KMS-11 (cell line): ENCODE measurements around the gene PHGDH.

Source experiments
- H2AFZ ChIP-seq: fragments of 200-600 bp; sonication (generic); 2 replicates; pipeline ENCODE4 v1.6.1; 2016; ENCODE audit warnings: antibody characterized with exemption, mixed run types, low read depth
- H3K27ac ChIP-seq: fragments of 200-600 bp; sonication (generic); 2 replicates; pipeline ENCODE4 v1.6.1; 2016; ENCODE audit warnings: mild to moderate bottlenecking, mixed run types
- H3K27me3 ChIP-seq: fragments of 200-600 bp; sonication (generic); 2 replicates; pipeline ENCODE4 v1.6.1; 2017; ENCODE audit warnings: mild to moderate bottlenecking, low read depth, mixed run types, moderate library complexity; ENCODE audit not compliant: insufficient read depth
- H3K36me3 ChIP-seq: fragments of 200-600 bp; sonication (generic); 2 replicates; pipeline ENCODE4 v1.6.1; 2017; ENCODE audit warnings: mild to moderate bottlenecking, mixed run types; ENCODE audit not compliant: insufficient read depth
- H3K4me1 ChIP-seq: fragments of 200-600 bp; sonication (generic); 2 replicates; pipeline ENCODE4 v1.6.1; 2016; ENCODE audit warnings: mild to moderate bottlenecking, low read depth, mixed run types; ENCODE audit not compliant: poor library complexity, severe bottlenecking
- H3K4me2 ChIP-seq: fragments of 200-600 bp; sonication (generic); 2 replicates; pipeline ENCODE4 v1.7.0; 2016; ENCODE audit warnings: mild to moderate bottlenecking, mixed run types
- H3K4me3 ChIP-seq: fragments of 200-600 bp; sonication (generic); IDR thresholded peaks from 2 replicates; pipeline ENCODE4 v1.6.1; 2017; ENCODE audit warnings: low read depth, low read length, mixed read lengths; ENCODE audit not compliant: insufficient read depth
- H3K79me2 ChIP-seq: fragments of 200-600 bp; sonication (generic); 2 replicates; pipeline ENCODE4 v1.6.1; 2016; ENCODE audit warnings: low read depth, mixed run types; ENCODE audit not compliant: insufficient read depth
- H3K9ac ChIP-seq: fragments of 200-600 bp; sonication (generic); 2 replicates; pipeline ENCODE4 v1.6.1; 2016; ENCODE audit warnings: mild to moderate bottlenecking, mixed run types
- H4K20me1 ChIP-seq: fragments of 200-600 bp; sonication (generic); 2 replicates; pipeline ENCODE4 v1.6.1; 2016; ENCODE audit warnings: mild to moderate bottlenecking, mixed run types; ENCODE audit not compliant: insufficient read depth
- CTCF ChIP-seq: fragments of 200-600 bp; sonication (generic); conservative IDR thresholded peaks from 2 replicates; pipeline ENCODE4 v1.6.1; 2017; ENCODE audit warnings: low read depth, mild to moderate bottlenecking, antibody characterized with exemption, low read length, moderate library complexity, mixed read lengths

Gene PHGDH

DNA sequence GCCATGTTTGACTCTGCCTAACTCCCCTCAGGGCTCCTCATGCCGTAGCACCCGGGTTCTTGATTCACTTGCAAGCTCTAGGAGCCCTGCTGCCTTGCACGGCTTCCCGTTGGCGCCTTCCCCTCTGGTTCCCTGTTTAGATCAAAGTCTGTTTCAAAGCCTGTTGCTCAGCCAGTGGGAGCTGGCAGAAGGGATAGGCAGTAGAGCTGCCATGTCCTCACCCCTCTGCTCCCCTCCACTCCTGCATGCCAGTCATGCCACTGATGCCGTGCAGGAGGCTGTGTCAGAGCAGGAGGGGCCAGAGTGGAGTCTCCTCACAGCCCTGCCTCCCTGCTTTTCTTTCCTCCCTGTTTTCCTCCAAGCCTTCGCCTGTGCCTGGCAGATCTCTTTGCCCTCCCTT lies 30.5 kb downstream of the PHGDH start:
- TF ChIP-seq CTCF: no peak
- Histone ChIP-seq H3K9ac (no peak overlapping the region), H2AFZ (no peak overlapping the region), H3K36me3 (no peaks in the 10 kb centered on the region), H3K27me3 (no peaks in the 10 kb centered on the region), H3K4me2 (no peak overlapping the region), H3K4me3 (no peak overlapping the region), H3K4me1 (peaks cover 17% of the 10 kb centered on the region), H4K20me1 (no peaks in the 10 kb centered on the region), H3K27ac (no peak overlapping the region), H3K79me2 (no peaks in the 10 kb centered on the region)

DNA sequence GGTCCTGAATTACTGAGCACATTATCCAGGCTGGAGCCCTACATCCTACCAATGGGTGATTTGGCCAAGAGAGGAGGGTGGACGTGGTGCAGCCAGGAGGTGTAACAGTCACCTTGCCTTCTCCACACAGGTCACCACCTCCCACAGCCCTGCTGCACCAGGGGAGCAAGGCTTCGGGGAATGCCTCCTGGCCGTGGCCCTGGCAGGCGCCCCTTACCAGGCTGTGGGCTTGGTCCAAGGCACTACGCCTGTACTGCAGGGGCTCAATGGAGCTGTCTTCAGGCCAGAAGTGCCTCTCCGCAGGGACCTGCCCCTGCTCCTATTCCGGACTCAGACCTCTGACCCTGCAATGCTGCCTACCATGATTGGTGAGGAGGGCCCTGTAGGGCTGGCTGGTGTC lies 30.9 kb downstream of the PHGDH start:
- Histone ChIP-seq H3K4me1 (peaks cover 17% of the 10 kb centered on the region), H3K4me2 (no peak overlapping the region), H3K9ac (no peak overlapping the region), H3K27ac (no peak overlapping the region), H3K79me2 (no peaks in the 10 kb centered on the region), H3K36me3 (no peaks in the 10 kb centered on the region), H3K4me3 (no peak overlapping the region), H2AFZ (no peak overlapping the region), H4K20me1 (no peaks in the 10 kb centered on the region), H3K27me3 (no peaks in the 10 kb centered on the region)
- TF ChIP-seq CTCF: no peak

DNA sequence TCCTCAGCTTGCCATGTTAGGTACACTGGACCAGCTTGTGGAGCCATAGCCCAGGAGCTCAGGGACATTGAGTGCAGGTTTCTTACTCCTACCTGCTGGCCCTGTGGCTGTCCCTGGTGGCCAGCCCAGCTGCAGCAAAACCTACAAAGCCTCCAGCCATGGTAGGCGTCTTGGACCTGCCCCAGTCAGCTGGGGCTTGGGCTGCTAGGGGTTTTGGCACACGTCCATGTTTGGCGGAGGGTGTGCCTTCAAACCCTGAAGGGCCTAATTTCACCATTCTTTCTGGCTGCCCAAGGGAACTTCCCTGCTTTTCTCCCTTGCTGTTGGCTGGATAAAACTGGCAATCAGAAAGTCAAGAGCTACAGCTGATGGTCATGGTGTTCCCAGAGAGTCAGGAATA lies 31.6 kb downstream of the PHGDH start:
- Histone ChIP-seq H3K27ac (no peak overlapping the region), H3K4me2 (no peak overlapping the region)

DNA sequence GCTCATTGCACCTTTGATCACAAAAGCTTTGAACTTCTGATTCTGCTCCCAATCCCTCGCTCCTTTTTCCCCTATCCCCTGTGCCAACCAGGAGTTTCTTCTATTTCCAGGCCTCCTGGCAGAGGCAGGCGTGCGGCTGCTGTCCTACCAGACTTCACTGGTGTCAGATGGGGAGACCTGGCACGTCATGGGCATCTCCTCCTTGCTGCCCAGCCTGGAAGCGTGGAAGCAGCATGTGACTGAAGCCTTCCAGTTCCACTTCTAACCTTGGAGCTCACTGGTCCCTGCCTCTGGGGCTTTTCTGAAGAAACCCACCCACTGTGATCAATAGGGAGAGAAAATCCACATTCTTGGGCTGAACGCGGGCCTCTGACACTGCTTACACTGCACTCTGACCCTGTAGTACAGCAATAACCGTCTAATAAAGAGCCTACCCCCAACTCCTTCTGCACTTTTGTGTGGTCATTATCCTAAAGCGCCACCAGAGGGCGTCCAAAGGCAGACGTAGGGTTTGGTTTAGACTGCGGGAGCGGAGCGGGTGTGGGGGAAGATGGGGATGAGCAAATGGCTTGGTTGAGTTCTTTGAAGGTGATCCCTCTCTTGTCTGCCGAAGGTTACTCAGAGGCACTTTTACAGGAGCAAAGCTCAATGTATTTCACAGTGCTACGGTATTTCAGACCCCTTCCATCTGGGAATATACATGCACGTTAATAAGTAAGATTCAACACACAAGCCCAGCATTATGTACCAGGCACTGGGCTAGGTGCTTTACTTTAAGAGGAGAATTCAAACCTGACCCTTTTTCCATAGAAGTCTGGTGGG lies 32.3 kb downstream of the PHGDH start:
- Histone ChIP-seq H3K27me3 (no peaks in the 10 kb centered on the region), H4K20me1 (no peaks in the 10 kb centered on the region), H3K9ac (no peak overlapping the region), H3K36me3 (no peaks in the 10 kb centered on the region), H3K4me1 (peaks cover 17% of the 10 kb centered on the region), H3K4me2 (no peak overlapping the region), H3K79me2 (no peaks in the 10 kb centered on the region), H3K27ac (no peak overlapping the region), H3K4me3 (no peak overlapping the region), H2AFZ (no peak overlapping the region)
- peak; percentile 80 for TF ChIP-seq CTCF

More for the DNA sequence above, 31.6 kb downstream of the PHGDH start:
- no peaks in the 10 kb centered on the region for H3K27me3 ChIP-seq
- H3K79me2 ChIP-seq: no peaks in the 10 kb centered on the region
- H3K4me1 ChIP-seq: peaks cover 17% of the 10 kb centered on the region
- no peaks in the 10 kb centered on the region for H4K20me1 ChIP-seq
- no peak overlapping the region for H3K9ac ChIP-seq
- H3K4me3 ChIP-seq: no peak overlapping the region
- no peak for TF ChIP-seq CTCF
- no peaks in the 10 kb centered on the region for H3K36me3 ChIP-seq
- no peak overlapping the region for H2AFZ ChIP-seq
